HG03520 (cell line): ENCODE measurements around the gene MED29.

Experiments
- ATAC-seq: cut with Tn5 transposase; IDR thresholded peaks from one replicate; pipeline ENCODE4 v1.9.1; 2021; ENCODE audit warnings: mild to moderate bottlenecking, moderate library complexity; ENCODE audit not compliant: unreplicated experiment

MED29 gene

GRCh38 chr19:39397360-39398296 lies 6.5 kb downstream of the MED29 start:
- ATAC-seq: peak; percentile 29

- ATAC-seq: no peak
Measured at GRCh38 chr19:39398297-39398864, 7.2 kb downstream of the MED29 start.

GRCh38 chr19:39399668-39400050 lies 8.5 kb downstream of the MED29 start:
- no peak for ATAC-seq

GRCh38 chr19:39400061-39400460 lies 8.9 kb downstream of the MED29 start:
- ATAC-seq: no peak

GRCh38 chr19:39401070-39401548 lies 9.9 kb downstream of the MED29 start:
- no peak for ATAC-seq

GRCh38 chr19:39401549-39402345 lies 10.6 kb downstream of the MED29 start:
- no peak for ATAC-seq

- ATAC-seq: no peak
Measured at GRCh38 chr19:39402346-39403300, 11.4 kb downstream of the MED29 start.

- no peak for ATAC-seq
Measured at GRCh38 chr19:39403331-39404312, 12.4 kb downstream of the MED29 start.

- no peak for ATAC-seq
Measured at GRCh38 chr19:39405261-39405957, 14.2 kb downstream of the MED29 start.

GRCh38 chr19:39405958-39406655 lies 14.9 kb downstream of the MED29 start:
- no peak for ATAC-seq

- no peak for ATAC-seq
Measured at GRCh38 chr19:39406656-39407409, 15.7 kb downstream of the MED29 start, which contains the start of gene ZFP36. ZFP36 (plus strand) TSS chr19:39406847; CDS start chr19:39406905, 58 bp downstream.

- no peak for ATAC-seq
Measured at GRCh38 chr19:39407410-39407659, 16.2 kb downstream of the MED29 start.

- ATAC-seq: no peak
Measured at GRCh38 chr19:39407660-39408391, 16.6 kb downstream of the MED29 start.

- no peak for ATAC-seq
Measured at GRCh38 chr19:39408392-39409207, 17.4 kb downstream of the MED29 start.

- ATAC-seq: no peak
Measured at GRCh38 chr19:39409208-39410016, 18.2 kb downstream of the MED29 start.
